NCI-H2029 (cell line): Measurements from ENCODE around the gene ZFAND3.

ENCODE experiments used
- DNase-seq: peaks from one replicate; lab custom pipeline; 2025; lab: John Stamatoyannopoulos, UW

The ZFAND3 gene

GRCh38 chr6:38170666-38171355, 351.3 kb downstream of the ZFAND3 start:
- DNase-seq: no peak

- DNase-seq: no peak
Observed at GRCh38 chr6:38171997-38172738, 352.6 kb downstream of the ZFAND3 start.

- no peak for DNase-seq
Observed at GRCh38 chr6:38172739-38173410, 353.3 kb downstream of the ZFAND3 start.

GRCh38 chr6:38173909-38174308, 354.4 kb downstream of the ZFAND3 start:
- DNase-seq: no peak

GRCh38 chr6:38174315-38174714, 354.8 kb downstream of the ZFAND3 start:
- DNase-seq: no peak

- DNase-seq: no peak
Observed at GRCh38 chr6:38174806-38175495, 355.4 kb downstream of the ZFAND3 start.

GRCh38 chr6:38175786-38176185, 356.3 kb downstream of the ZFAND3 start:
- DNase-seq: no peak

- no peak for DNase-seq
Observed at GRCh38 chr6:38176797-38177751, 357.5 kb downstream of the ZFAND3 start.

GRCh38 chr6:38177882-38178583, 358.5 kb downstream of the ZFAND3 start:
- no peak for DNase-seq

GRCh38 chr6:38178584-38178886, 359.0 kb downstream of the ZFAND3 start:
- DNase-seq: no peak

- DNase-seq: peak; percentile 55
Observed at GRCh38 chr6:38179300-38179699, 359.8 kb downstream of the ZFAND3 start.

GRCh38 chr6:38179794-38180430, 360.4 kb downstream of the ZFAND3 start:
- no peak for DNase-seq

- no peak for DNase-seq
Observed at GRCh38 chr6:38180586-38180985, 361.1 kb downstream of the ZFAND3 start.

- DNase-seq: no peak
Observed at GRCh38 chr6:38182426-38182825, 362.9 kb downstream of the ZFAND3 start.

- DNase-seq: no peak
Observed at GRCh38 chr6:38183856-38184584, 364.5 kb downstream of the ZFAND3 start.

GRCh38 chr6:38184585-38185080, 365.1 kb downstream of the ZFAND3 start:
- DNase-seq: peak; percentile 33

GRCh38 chr6:38185244-38185643, 365.7 kb downstream of the ZFAND3 start:
- DNase-seq: no peak

- DNase-seq: no peak
Observed at GRCh38 chr6:38185752-38186151, 366.2 kb downstream of the ZFAND3 start.

- no peak for DNase-seq
Observed at GRCh38 chr6:38187325-38187724, 367.8 kb downstream of the ZFAND3 start.
